Measurements from ENCODE around the gene IKZF4.
A peak's percentile ranks its signal among the peaks of the same experiment; 100 is the strongest.

IKZF4 gene

GRCh38 chr12:56034586-56035332 lies 13.9 kb downstream of the IKZF4 start:
- no peak overlapping the region for H3K4me2 ChIP-seq (ENCODE audit: low read depth, low read length, poor library complexity, severe bottlenecking)
- H3F3A ChIP-seq (ENCODE audit: low read depth) = no peaks in the 10 kb centered on the region
- no peak for TF ChIP-seq CTCF (conservative IDR thresholded peaks at IDR 0.05; ENCODE audit: low read length)
- TF ChIP-seq EZH2phosphoT487 (IDR thresholded peaks at IDR 0.05; ENCODE audit: borderline replicate concordance) = no peak
- no peaks in the 10 kb centered on the region for H3K27me3 ChIP-seq (ENCODE audit: insufficient read depth, low read length, poor library complexity, severe bottlenecking)
- no peaks in the 10 kb centered on the region for H4K20me1 ChIP-seq (ENCODE audit: insufficient read depth, low read length, poor library complexity, severe bottlenecking)
- peaks cover 4% of the 10 kb centered on the region; the same call in 1 of the 2 replicates for H3K36me3 ChIP-seq (ENCODE audit: insufficient read depth, low read length)
- H3K9me3 ChIP-seq (ENCODE audit: insufficient read depth, low read depth, low read length) = no peaks in the 10 kb centered on the region
- H3K4me3 ChIP-seq (ENCODE audit: low read length, poor library complexity, severe bottlenecking) = no peak overlapping the region
- no peaks in the 10 kb centered on the region for H3K9me2 ChIP-seq (replicated peaks; ENCODE audit: low read depth, low read length)
- peaks cover 5% of the 10 kb centered on the region for H3K4me1 ChIP-seq (ENCODE audit: insufficient read depth, low read length, poor library complexity, severe bottlenecking)
- no peak overlapping the region for H3K9ac ChIP-seq (ENCODE audit: low read depth, low read length, poor library complexity, severe bottlenecking)
- H3K79me2 ChIP-seq (ENCODE audit: insufficient read depth, low read length) = no peaks in the 10 kb centered on the region
- no peak overlapping the region for H2AFZ ChIP-seq (ENCODE audit: low read length)

- Histone ChIP-seq H3K9ac (ENCODE audit: low read depth, low read length, poor library complexity, severe bottlenecking) (peak overlapping the region; percentile 14), H3K4me3 (ENCODE audit: low read length, poor library complexity, severe bottlenecking) (no peak overlapping the region), H2AFZ (ENCODE audit: low read length) (no peak overlapping the region), H3K79me2 (ENCODE audit: insufficient read depth, low read length) (peaks cover 3% of the 10 kb centered on the region), H3K9me3 (ENCODE audit: insufficient read depth, low read depth, low read length) (no peaks in the 10 kb centered on the region), H3K27me3 (ENCODE audit: insufficient read depth, low read length, poor library complexity, severe bottlenecking) (no peaks in the 10 kb centered on the region), H3K4me1 (ENCODE audit: insufficient read depth, low read length, poor library complexity, severe bottlenecking) (peaks cover 11% of the 10 kb centered on the region), H4K20me1 (ENCODE audit: insufficient read depth, low read length, poor library complexity, severe bottlenecking) (no peaks in the 10 kb centered on the region), H3F3A (ENCODE audit: low read depth) (no peaks in the 10 kb centered on the region), H3K9me2 (replicated peaks; ENCODE audit: low read depth, low read length) (no peaks in the 10 kb centered on the region), H3K4me2 (ENCODE audit: low read depth, low read length, poor library complexity, severe bottlenecking) (no peak overlapping the region), H3K36me3 (ENCODE audit: insufficient read depth, low read length) (peaks cover 4% of the 10 kb centered on the region; the same call in 1 of the 2 replicates)
- no peak for TF ChIP-seq EZH2phosphoT487 (IDR thresholded peaks at IDR 0.05; ENCODE audit: borderline replicate concordance)
- TF ChIP-seq CTCF (conservative IDR thresholded peaks at IDR 0.05; ENCODE audit: low read length) = no peak
These were observed 16.3 kb downstream of the IKZF4 start for GRCh38 chr12:56037161-56037560.

- H3K4me3 ChIP-seq (ENCODE audit: low read length, poor library complexity, severe bottlenecking) = no peak overlapping the region
- no peaks in the 10 kb centered on the region for H3F3A ChIP-seq (ENCODE audit: low read depth)
- H3K9me2 ChIP-seq (replicated peaks; ENCODE audit: low read depth, low read length) = no peaks in the 10 kb centered on the region
- H3K79me2 ChIP-seq (ENCODE audit: insufficient read depth, low read length) = peaks cover 13% of the 10 kb centered on the region
- no peaks in the 10 kb centered on the region for H3K27me3 ChIP-seq (ENCODE audit: insufficient read depth, low read length, poor library complexity, severe bottlenecking)
- peaks cover 10% of the 10 kb centered on the region for H4K20me1 ChIP-seq (ENCODE audit: insufficient read depth, low read length, poor library complexity, severe bottlenecking)
- TF ChIP-seq CTCF (conservative IDR thresholded peaks at IDR 0.05; ENCODE audit: low read length) (no peak), EZH2phosphoT487 (IDR thresholded peaks at IDR 0.05; ENCODE audit: borderline replicate concordance) (no peak)
- H3K4me2 ChIP-seq (ENCODE audit: low read depth, low read length, poor library complexity, severe bottlenecking) = no peak overlapping the region
- no peaks in the 10 kb centered on the region for H3K9me3 ChIP-seq (ENCODE audit: insufficient read depth, low read depth, low read length)
- H3K36me3 ChIP-seq (ENCODE audit: insufficient read depth, low read length) = no peaks in the 10 kb centered on the region; the same call in 1 of the 2 replicates
- H2AFZ ChIP-seq (ENCODE audit: low read length) = no peak overlapping the region
- no peak overlapping the region for H3K9ac ChIP-seq (ENCODE audit: low read depth, low read length, poor library complexity, severe bottlenecking)
- H3K4me1 ChIP-seq (ENCODE audit: insufficient read depth, low read length, poor library complexity, severe bottlenecking) = peaks cover 17% of the 10 kb centered on the region
These were observed 17.3 kb downstream of the IKZF4 start for GRCh38 chr12:56038022-56038655.

Data from Loucy (cell line).